ENCODE results near the gene TRABD2B. TPM values are rescaled to one million over a fixed set of nuclear protein-coding genes. Genes with fewer than 3 reads are reported as not detected.

TRABD2B gene
- total RNA-seq, 1 donor from 2014 or later = 1.4 TPM

- Histone ChIP-seq H3K27ac (replicated peaks) (no peak overlapping the region), H3K27me3 (ENCODE audit: low read depth) (peaks cover 19% of the 10 kb centered on the region), H3K36me3 (no peaks in the 10 kb centered on the region), H3K4me1 (no peaks in the 10 kb centered on the region), H3K9me3 (replicated peaks) (no peaks in the 10 kb centered on the region), H3K4me3 (no peak overlapping the region)
- intact Hi-C loops (cut with micrococcal nuclease) = no loop called here
- no peak for TF ChIP-seq CTCF (IDR thresholded peaks at IDR 0.05; ENCODE audit: borderline replicate concordance)
- DNase-seq = no peak
These were observed 90.0 kb downstream of the TRABD2B start for GRCh38 chr1:47907177-47907528.

GRCh38 chr1:47906527-47907176 is 90.5 kb downstream of the TRABD2B start:
- no peak for DNase-seq
- Histone ChIP-seq H3K4me1 (no peaks in the 10 kb centered on the region), H3K36me3 (no peaks in the 10 kb centered on the region), H3K27me3 (ENCODE audit: low read depth) (peaks cover 18% of the 10 kb centered on the region), H3K4me3 (no peak overlapping the region), H3K9me3 (replicated peaks) (no peaks in the 10 kb centered on the region), H3K27ac (replicated peaks) (no peak overlapping the region)
- TF ChIP-seq CTCF (IDR thresholded peaks at IDR 0.05; ENCODE audit: borderline replicate concordance) = no peak
- intact Hi-C loops (cut with micrococcal nuclease) = no loop called here

- intact Hi-C loops (cut with micrococcal nuclease) = no loop called here
- no peak for TF ChIP-seq CTCF (IDR thresholded peaks at IDR 0.05; ENCODE audit: borderline replicate concordance)
- DNase-seq = no peak
- H3K36me3 ChIP-seq = no peaks in the 10 kb centered on the region
- no peaks in the 10 kb centered on the region for H3K4me1 ChIP-seq
- H3K27me3 ChIP-seq (ENCODE audit: low read depth) = peaks cover 11% of the 10 kb centered on the region
- no peak overlapping the region for H3K4me3 ChIP-seq
- H3K27ac ChIP-seq (replicated peaks) = no peak overlapping the region
- no peaks in the 10 kb centered on the region for H3K9me3 ChIP-seq (replicated peaks)
These were observed 91.2 kb downstream of the TRABD2B start for GRCh38 chr1:47906009-47906432.

- Histone ChIP-seq H3K27ac (replicated peaks) (no peak overlapping the region), H3K9me3 (replicated peaks) (no peaks in the 10 kb centered on the region), H3K27me3 (ENCODE audit: low read depth) (no peaks in the 10 kb centered on the region), H3K4me1 (no peaks in the 10 kb centered on the region), H3K36me3 (no peaks in the 10 kb centered on the region), H3K4me3 (no peak overlapping the region)
- TF ChIP-seq CTCF (IDR thresholded peaks at IDR 0.05; ENCODE audit: borderline replicate concordance) = no peak
- DNase-seq = no peak
- intact Hi-C loops (cut with micrococcal nuclease) = no loop called here
These were observed 93.5 kb downstream of the TRABD2B start for GRCh38 chr1:47903723-47904122.

- intact Hi-C loops (cut with micrococcal nuclease) = no loop called here
These were observed 96.1 kb downstream of the TRABD2B start for GRCh38 chr1:47901001-47901575.

More at GRCh38 chr1:47901001-47901575, 96.1 kb downstream of the TRABD2B start:
- H3K27ac ChIP-seq (replicated peaks) = no peak overlapping the region
- no peak overlapping the region for H3K4me3 ChIP-seq
- DNase-seq = no peak
- no peak for TF ChIP-seq CTCF (IDR thresholded peaks at IDR 0.05; ENCODE audit: borderline replicate concordance)
- no peaks in the 10 kb centered on the region for H3K36me3 ChIP-seq
- peaks cover 1% of the 10 kb centered on the region for H3K27me3 ChIP-seq (ENCODE audit: low read depth)
- peaks cover 8% of the 10 kb centered on the region for H3K4me1 ChIP-seq
- H3K9me3 ChIP-seq (replicated peaks) = no peaks in the 10 kb centered on the region
